HL-60 (cell line): Measurements from ENCODE around the gene MMP3.

Experiments
- CTCF ChIP-seq: IDR thresholded peaks from one replicate; pipeline ENCODE4 v1.5.1; 2011; ENCODE audit warnings: low read length, control low read depth, inconsistent platforms; ENCODE audit not compliant: insufficient read depth
- GABPA ChIP-seq: IDR thresholded peaks from 2 replicates; pipeline ENCODE4 v1.6.1; 2012; ENCODE audit warnings: low read depth
- POLR2AphosphoS5 ChIP-seq: IDR thresholded peaks from 2 replicates; pipeline ENCODE4 v1.6.1; 2012; ENCODE audit warnings: low read depth
- REST ChIP-seq: IDR thresholded peaks from 2 replicates; pipeline ENCODE4 v1.6.1; 2012; ENCODE audit warnings: low read depth; ENCODE audit not compliant: insufficient replicate concordance
- SPI1 ChIP-seq: IDR thresholded peaks from 2 replicates; pipeline ENCODE4 v1.6.1; 2012; ENCODE audit warnings: low read depth, mild to moderate bottlenecking, borderline replicate concordance

- no peak for TF ChIP-seq CTCF
- no peak for TF ChIP-seq POLR2AphosphoS5
- TF ChIP-seq GABPA: no peak
- no peak for TF ChIP-seq REST
- TF ChIP-seq SPI1: no peak
These were observed 49.0 kb downstream of the MMP3 start for GRCh38 chr11:102794382-102794781.
